Peyer's patch (tissue), 4 donors: Measurements from ENCODE around the gene CD99.

Experiments used
- POLR2A ChIP-seq, 2 donors: fragments of 450-650 bp; IDR thresholded peaks; one replicate each; pipeline ENCODE4 v1.5.1; 2017; ENCODE audit warnings: antibody characterized with exemption in 2 of 2, mild to moderate bottlenecking in 2 of 2, moderate library complexity in 2 of 2
- TF ChIP-seq, protein P1 (sequence below), 6 experiments: fragments of 450-650 bp in 4 of 6; fragments of 200-600 bp in 2 of 6; sonication (generic) in 1 of 6; IDR thresholded peaks; one replicate each; pipeline ENCODE4 v1.5.1; 2017 to 2019; ENCODE audit warnings: antibody characterized with exemption in 6 of 6, mild to moderate bottlenecking in 3 of 6, moderate library complexity in 1 of 6

- TF ChIP-seq, protein P1, sequence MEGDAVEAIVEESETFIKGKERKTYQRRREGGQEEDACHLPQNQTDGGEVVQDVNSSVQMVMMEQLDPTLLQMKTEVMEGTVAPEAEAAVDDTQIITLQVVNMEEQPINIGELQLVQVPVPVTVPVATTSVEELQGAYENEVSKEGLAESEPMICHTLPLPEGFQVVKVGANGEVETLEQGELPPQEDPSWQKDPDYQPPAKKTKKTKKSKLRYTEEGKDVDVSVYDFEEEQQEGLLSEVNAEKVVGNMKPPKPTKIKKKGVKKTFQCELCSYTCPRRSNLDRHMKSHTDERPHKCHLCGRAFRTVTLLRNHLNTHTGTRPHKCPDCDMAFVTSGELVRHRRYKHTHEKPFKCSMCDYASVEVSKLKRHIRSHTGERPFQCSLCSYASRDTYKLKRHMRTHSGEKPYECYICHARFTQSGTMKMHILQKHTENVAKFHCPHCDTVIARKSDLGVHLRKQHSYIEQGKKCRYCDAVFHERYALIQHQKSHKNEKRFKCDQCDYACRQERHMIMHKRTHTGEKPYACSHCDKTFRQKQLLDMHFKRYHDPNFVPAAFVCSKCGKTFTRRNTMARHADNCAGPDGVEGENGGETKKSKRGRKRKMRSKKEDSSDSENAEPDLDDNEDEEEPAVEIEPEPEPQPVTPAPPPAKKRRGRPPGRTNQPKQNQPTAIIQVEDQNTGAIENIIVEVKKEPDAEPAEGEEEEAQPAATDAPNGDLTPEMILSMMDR (IDR thresholded peaks at IDR 0.05), result no peak
- TF ChIP-seq POLR2A (IDR thresholded peaks at IDR 0.05), result no peak
Observed at GRCh38 chrX:2732076-2732475, 41.0 kb downstream of the CD99 start.
